GM19324 (cell line): ENCODE results near the gene GOLGA6L7.
"Not testable (repeated sequence)": the region's sequence is repeated elsewhere in the genome, so short reads cannot be mapped to it uniquely, and the experiment has no call there.

Experiments used
- ATAC-seq: cut with Tn5 transposase; IDR thresholded peaks from one replicate; pipeline ENCODE4 v1.9.1; 2021; ENCODE audit warnings: mild to moderate bottlenecking, moderate library complexity; ENCODE audit not compliant: unreplicated experiment, low FRiP score

The GOLGA6L7 gene

DNA sequence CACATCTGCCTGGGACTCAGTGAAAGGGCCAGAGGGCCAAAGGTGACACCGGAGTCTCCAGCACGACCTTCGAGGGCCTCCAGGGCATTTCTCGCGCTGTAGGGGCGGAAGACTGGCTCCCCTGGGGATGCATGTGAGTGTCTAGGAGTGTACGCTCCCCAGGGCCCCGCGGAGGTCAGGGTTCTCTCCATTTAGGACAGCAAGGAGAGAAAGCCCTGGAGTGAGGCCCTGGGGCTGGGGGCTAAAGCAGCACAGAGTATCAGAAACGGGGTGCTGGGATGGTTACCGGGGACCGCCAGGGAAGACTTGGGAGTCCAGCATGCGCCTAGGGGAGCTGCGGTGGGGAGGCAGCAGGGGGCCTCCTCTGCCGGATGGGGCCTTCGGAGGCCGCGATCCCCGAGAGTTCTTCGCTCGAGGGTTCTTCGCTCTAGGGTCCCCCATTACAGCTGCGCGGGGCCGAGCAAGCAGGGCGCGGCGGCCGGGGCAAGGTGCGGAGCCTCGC is 36.7 kb upstream of the GOLGA6L7 start:
- no peak for ATAC-seq

DNA sequence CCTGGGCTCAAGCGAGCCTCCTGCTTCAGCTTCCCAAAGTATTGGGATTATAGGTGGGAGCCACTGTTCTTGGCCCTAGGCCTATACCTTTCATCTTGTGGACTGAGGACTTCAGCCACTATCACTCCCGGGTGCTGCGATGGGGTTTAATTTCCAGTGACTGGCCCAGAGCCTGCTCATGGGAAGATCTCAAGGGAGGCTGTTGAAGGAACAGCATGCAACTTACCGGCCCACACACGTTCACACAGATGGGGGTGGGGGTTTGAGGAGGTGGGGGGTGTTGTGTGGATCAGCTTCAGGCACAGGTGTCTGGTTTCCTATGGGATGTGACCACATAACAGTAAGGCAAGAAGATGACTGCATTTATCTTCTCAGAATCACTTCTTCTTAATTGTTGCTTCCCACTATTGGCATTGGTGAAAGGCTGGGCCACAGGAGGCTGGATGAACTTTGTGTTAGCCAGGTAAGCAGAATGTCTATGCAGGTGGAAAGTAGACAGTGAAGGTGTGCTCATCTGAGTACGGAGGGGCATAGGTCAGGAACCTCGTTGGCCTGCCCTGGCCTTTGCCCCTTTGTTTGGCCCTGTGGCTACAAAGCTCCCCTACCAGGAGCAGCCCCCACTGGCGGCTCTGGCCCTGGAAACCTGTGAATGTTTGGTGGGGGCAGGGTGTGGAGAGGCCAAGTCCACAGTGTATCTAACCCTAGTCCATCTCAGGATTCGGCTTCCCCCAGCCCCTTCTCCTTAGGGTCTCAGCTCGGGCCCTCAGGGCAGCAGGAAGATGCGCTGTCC is 35.9 kb upstream of the GOLGA6L7 start:
- ATAC-seq: no peak

DNA sequence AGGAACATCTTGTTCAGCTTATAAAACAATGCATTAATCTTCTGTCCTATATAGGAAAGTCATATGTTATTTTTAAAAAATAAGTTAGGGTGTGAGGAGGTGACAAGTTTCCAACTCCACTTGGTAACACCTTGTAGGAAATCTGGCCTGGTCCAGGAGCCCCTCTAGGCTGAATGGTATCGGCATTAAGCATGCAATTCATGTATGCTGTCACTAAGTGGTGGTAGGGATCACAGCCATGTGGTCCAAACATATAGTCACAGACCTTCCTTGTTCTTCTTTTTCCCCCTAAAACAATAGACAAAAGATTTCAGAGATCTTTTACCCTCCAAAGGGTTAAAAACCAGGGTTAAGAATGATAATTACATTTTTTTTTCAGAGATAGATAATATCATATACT is 33.2 kb upstream of the GOLGA6L7 start:
- no peak for ATAC-seq

DNA sequence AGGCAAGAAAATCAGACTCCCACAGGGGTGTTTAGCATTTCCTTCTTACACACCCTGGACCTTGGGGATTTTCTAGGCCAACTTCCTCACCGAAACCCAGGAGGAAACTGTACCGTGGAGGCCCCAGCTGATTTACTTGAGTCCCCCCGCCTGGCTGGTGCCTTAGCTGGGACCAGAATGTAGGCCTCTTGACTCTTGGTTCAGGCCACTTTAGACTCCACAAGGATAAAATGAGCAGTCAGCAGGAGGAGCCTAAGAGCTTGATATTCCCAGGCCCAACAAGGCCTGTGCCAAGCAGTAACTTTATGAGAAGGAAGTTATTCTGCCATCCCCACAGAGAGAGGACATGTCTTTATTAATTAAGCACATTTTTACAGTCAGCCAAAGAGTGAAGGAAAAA is 32.7 kb upstream of the GOLGA6L7 start:
- ATAC-seq: no peak

DNA sequence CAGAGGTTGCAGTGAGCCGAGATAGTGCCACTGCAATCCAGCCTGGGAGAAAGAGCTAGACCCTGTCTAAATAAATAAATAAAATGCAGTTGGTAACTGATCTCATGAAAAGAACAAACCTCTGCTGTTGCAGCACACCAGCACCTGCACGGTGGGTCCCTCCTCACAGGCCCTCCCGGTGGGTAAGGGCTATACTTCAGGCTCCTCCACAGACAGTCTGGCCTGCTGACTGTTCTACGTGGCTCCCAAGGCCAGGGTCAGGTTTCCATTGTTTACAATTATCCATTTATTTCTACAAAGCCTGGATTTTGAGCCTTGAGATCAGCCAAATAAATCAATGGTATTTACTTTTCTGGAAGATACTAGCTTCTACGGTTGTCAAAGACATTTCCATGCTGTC is 32.2 kb upstream of the GOLGA6L7 start:
- ATAC-seq: no peak

DNA sequence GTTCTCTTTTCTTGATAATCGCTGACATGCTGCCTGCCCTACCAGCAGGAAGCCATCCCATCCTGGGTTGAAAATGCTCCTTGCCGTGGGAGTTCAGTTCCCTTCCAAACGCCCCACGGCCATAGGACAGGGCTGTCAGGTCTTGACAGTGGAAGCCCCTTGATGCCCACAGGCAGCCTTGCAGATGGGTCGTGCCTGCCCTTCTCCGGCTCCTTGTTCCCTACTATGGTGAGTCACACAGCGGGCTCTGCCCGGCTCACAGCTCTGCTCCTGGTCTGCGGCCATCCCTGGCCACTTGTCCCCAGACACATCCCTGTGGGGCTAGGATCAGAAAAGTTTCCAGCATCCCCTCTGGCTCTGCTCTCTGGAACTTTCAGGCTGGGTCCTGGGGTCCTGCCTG is 31.1 kb upstream of the GOLGA6L7 start:
- ATAC-seq: no peak

DNA sequence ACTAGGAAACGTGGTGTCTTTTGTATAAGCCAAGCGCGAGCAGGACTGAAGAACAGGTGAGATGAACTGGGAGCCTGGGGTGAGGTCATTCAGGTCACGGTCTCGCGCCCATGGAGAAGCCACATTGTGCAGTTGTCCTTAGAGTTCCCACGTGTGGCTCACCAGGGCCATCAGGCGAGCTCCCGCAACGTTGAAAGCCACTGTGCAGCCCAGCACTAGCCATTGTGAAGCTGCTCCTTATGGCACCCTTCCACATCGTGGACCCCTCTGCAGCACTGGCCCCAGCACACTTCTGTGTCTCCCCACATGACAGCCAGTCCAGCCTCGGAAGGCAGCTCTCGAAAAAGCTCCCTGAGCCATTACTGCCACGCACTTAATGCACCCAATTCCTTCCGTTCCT is 29.8 kb upstream of the GOLGA6L7 start:
- ATAC-seq: no peak

DNA sequence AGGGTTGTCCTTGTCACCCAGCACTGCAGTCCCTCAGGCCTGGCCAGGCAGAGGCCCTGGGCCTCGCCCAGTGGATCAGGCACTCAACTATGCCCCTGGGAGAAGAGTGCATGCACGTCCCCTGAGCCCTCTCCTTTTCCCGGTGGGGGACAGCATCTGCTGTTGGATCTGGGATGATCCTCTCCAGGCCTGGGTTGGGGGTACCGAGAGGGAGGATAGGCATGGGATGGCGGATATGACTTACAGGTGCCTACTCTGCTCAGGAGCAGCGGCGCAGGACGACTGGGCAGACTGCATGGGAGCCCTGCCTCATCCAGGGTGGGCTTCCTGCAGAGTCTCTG is 28.4 kb upstream of the GOLGA6L7 start:
- ATAC-seq: no peak

DNA sequence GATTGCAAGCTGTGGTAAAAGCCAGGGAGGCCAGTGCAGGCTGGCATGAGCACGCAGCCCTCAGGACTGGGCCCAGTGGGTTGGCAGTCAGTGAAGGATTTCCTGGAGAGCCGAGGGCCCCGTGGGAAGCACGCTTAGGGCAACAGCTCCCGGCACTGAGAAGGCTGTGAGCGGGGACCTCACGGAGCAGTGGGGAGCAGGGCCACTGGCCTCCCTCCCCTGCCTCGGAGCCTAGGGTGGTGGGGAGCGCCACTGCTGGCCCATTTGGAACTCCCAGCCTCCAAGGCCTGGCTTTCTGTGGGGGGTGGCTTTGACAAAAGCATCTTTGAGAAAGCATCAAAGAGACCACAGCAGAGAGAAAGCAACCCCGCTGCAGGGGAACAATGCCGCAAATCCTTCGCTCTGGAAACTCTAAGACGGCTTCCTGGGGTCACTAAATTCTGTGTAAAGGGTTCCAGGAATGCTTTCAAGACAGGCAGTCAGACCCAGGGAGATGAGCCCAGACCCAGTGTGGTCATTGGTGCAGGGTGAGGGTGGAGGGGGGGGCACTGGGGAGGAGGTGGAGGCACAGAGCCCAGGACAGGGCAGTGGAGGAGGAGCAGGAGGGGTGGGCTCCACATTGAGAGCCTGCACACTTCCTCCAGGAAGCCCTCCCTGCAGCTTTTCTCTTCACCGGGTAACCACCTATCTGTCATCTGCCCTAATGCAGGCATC is 27.8 kb upstream of the GOLGA6L7 start:
- no peak for ATAC-seq

DNA sequence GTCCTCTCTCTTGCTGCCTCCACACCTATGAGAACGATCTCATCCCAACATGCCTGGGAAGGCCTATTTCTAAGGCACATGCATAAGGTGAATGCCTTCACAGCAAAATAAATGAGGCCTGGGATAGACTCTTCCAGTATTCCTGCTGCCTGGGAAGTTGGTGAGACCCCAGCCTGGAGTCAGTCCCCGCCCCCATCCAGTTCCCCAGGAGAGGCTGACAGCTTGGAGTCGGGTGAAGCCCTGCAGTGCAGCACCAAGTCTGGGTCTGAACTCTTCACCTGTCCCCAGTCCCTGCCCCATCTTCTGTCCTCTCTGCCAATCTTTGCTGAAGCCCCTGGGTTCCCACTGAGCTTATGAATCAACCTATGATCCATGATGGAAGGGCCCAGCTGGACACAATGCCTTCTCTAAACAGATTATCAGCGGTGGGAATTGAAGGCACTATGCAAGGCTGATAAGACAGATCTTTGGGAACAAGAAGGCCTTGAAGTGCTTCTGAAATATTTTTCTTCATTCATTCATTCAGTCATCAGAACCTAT is 27.1 kb upstream of the GOLGA6L7 start:
- no peak for ATAC-seq

DNA sequence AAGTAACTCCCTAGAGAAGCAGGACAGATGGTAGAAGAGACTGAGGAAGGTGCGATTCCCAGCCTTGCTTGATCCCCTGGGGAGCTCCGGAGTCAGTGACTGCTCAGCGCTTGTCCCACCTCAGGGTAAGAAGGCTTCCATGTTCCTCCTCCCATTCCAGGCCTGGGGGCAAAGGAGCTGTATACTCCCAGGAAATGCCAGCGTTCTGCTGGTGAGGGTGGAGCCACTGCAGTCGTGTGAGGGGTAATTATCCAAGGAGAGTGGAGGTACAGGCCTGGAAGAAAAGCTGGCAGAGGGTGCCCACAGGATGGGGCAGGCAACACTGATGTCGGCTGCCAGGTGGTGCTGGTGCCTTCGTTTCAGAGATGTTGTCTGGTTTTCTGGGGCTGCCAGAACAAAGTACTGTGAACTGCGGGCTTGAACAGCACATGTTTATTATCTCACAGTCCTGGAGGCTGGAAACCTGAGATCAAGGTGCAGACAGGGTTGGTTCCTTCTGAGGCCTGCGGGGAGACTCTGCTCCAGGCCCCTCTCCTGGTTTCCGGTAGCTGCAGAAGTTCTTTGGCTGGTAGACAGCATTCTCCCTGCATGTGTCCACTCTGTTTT is 25.2 kb upstream of the GOLGA6L7 start:
- ATAC-seq: no peak

DNA sequence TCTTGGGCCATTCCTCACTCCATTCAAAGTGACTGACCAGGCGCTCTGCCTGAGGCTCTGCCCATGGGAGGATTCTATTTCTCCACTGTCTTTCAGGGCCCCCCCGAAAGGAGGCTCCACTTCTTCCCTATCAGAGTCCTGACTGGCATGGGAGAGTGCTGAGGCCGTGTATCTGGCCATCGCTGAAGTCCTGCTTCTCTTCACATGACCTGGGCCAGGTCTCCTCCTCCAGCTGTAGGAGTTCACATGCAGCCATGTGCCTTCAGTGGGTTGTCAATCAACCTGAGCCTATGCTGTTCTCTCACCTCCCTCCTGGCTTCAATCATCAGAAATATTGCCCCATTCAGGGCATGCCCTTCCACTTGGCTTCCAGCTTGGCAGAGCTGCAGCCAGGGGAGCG is 24.6 kb upstream of the GOLGA6L7 start:
- ATAC-seq: no peak

DNA sequence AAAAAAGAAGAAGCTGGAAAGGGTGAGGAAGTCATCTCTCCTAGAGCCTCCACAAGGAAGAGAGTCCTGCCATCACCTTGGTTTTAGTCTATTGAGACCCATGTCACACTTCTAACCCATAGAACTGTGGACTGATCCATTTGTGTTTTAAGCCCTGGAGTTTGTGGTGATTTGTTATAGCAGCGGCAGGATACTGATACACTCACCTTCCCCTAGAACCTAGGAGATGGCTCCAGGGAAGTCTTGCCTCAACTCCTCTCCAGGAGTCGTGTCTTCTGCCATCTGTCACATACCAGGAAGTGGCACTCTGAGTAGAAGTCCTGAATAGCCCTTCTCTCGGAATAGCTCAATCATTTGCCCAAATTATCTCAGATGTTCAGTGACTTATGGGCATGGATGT is 22.7 kb upstream of the GOLGA6L7 start:
- no peak for ATAC-seq

DNA sequence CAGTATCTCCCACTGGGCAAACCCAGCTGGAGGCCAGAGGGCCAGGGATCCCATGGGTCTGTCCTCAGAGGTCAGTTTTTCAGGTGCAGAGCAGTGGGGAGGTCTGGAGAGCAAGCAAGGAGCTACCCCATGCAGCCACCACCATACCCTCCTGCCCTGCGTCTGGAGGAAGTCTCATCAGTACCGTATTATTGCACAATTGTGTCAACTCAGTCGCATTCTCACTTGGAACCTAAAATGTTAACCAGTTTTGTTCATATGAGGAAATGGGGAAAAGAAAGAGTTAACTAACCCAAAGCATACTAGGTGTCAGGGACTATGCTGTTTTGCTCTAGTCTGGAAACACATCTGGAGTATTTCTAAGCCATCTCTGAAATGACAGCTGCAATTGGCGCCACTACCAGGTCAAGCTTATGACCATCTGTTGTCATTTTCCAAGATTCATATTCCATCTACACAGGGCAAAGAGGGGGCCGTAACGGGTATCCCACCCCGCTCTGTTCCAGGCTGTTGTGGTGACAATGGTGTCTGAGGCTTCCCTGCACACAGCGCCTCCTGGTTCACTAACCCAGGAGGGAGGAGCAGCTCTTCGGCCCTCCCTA is 20.4 kb upstream of the GOLGA6L7 start:
- no peak for ATAC-seq

DNA sequence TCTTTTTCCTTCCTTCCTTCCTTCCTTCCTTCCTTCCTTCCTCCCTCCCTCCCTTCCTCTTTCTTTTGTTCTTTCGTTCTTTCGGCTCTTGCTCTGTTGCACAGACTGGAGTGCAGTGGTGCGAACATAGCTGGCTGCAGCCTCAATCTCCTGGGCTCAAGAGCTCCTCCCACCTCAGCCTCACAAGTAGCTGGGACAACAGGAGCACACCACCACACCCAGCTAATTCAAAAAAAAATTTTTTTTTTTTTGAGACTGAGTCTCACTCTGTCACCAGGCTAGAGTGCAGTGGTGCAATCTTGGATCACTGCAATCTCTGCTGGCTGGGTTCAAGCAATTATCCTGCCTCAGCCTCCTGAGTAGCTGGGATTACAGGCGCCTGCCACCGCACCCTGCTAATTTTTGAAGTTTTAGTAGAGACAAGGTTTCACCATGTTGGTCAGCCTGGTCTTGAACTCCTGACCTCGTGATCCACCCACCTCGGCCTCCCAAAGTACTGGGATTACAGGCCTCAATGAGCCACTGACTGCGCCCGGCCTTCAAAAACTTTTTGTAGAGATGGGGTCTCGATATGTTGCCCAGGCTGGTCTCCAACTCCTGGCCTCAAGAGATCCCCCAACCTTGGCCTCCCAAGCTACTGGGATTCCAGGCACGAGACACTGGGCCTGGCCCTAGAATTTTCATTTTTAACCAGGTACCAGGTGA is 13.3 kb upstream of the GOLGA6L7 start:
- not testable (repeated sequence) for ATAC-seq

DNA sequence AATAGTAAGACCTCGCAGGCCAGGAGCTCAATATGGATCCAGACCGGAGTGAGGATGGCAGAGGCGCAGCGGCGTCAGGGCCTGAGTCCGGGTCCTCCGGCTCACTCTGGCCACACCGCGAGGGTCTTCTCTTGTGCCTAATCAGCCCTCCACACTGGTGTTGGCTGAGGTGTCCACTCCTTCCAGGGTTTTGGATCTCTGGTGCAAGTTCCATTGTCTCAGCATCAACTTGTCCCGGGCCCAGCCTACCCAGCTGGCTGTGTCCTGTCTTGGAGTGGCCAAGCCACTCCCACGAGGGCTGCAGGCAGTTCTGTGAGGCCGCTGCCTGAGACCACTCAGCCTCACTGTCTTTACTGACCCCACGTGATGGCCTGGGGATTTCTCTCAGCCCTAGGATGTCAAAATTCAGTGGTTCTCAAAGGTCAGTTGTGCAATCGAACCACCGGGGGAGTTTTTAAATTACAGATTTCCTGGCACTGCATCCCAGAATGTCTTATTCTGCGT is 12.6 kb upstream of the GOLGA6L7 start:
- no peak for ATAC-seq

DNA sequence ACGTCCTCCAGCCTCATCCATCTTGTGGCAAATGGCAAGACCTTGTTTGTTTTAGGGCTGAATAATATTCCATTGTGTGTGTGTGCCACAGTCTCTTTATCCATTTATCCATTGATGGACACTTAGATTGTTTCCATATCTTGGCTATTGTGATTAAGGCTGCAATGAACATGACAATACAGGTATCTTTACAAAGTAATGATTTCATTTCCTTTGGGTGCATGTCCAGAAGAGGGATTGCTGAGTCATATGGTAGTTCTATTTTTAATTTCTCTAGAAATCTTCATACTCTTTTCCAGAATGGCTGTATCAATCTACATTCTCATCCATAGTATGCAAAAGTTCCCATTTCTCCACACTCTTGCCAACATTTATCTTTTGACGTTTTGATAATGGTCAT is 6.1 kb upstream of the GOLGA6L7 start:
- ATAC-seq: not testable (repeated sequence)

DNA sequence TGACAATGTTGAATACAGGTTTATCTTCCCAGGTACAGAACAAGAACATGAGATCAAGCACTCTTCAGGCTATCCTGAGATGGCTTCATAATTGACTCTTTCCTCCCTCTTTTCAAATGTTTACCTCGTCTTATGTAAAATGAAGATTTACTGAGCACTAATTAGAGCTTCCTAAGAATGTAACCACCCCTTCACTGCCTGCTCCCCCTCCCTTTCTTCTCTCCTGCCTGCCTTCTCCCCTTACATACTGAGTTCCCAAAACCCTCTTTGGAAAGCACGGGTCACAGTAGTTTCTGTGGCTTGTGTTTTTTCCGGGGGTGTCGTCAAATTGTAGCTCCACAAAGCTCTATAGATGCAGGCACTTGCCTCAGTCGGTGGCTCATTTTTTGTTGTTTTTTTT is 5.2 kb upstream of the GOLGA6L7 start:
- ATAC-seq: not testable (repeated sequence)

DNA sequence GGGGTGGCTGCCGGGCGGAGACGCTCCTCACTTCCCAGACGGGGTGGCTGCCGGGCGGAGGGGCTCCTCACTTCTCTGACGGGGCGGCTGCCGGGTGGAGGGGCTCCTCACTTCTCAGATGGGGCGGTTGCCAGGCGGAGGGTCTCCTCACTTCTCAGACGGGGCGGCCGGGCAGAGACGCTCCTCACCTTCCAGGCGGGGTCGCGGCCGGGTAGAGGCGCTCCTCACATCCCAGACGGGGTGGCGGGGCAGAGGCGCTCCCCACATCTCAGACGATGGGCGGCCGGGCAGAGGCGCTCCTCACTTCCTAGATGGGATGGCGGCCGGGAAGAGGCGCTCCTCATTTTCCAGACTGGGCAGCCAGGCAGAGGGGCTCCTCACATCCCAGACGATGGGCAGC is 1.3 kb upstream of the GOLGA6L7 start:
- ATAC-seq: not testable (repeated sequence)

DNA sequence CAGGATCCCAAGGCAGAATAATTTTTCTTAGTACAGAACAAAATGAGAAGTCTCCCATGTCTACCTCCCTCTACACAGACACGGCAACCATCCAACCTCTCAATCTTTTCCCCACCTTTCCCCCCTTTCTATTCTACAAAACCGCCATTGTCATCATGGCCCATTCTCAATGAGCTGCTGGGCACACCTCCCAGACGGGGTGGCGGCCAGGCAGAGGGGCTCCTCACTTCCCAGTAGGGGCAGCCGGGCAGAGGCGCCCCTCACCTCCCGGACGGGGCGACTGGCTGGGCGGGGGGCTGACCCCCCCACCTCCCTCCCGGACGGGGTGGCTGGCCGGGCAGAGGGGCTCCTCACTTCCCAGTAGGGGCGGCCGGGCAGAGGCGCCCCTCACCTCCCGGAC is 827 bp upstream of the GOLGA6L7 start:
- ATAC-seq: not testable (repeated sequence)
